HG02852 (cell line): Measurements from ENCODE around the gene RANBP2.

Experiments
- ATAC-seq: cut with Tn5 transposase; IDR thresholded peaks from one replicate; pipeline ENCODE4 v1.9.1; 2021; ENCODE audit warnings: mild to moderate bottlenecking, moderate library complexity; ENCODE audit not compliant: unreplicated experiment

Gene RANBP2

DNA sequence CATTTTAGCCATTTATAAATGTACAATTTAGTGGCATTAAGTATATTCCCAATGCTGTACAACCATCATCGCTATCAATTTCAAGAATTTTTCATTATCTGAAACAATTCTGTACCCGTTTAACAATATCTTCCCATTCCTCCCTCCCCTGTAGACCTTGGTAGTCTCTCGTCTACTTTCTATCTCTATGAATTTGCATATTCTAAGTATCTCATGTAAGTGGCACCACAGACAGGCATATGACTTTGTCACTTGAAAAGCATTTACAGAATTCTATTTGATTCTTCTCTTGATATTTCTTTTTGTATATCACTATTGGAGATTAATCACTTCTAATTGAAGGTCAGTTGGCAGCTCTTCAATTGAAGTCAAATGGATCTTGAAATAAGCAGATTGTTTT is 115.3 kb downstream of the RANBP2 start:
- no peak for ATAC-seq

DNA sequence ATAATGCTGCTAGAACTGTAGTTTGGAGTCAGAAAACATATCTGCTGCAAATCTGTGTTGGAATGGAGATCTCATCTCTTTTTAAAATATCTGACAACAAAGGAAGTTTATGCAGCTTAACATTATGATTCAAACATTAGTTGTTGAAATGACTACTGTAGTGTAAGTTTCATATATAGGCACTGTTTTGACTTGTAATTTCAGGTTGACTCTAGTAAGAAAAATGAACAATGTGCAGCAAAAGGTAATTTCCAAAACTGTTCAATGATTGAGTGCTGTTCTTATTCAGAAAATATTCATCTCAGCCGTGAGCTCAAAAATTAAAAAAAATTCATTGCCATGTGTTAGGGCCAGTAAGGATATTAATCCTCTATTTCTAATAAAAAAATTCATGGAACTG is 115.8 kb downstream of the RANBP2 start:
- ATAC-seq = no peak
